ENCODE measurements around the gene NFATC1.

The NFATC1 gene

GRCh38 chr18:79389689-79390088 lies 6.0 kb upstream of the NFATC1 start:
- H3K4me3 ChIP-seq (ENCODE audit: low read depth, low read length), result no peak overlapping the region
- H3K4me1 ChIP-seq (ENCODE audit: control insufficient read depth, insufficient read depth, low read length, unreplicated experiment), result peaks cover 8% of the 10 kb centered on the region
- H3K79me2 ChIP-seq (ENCODE audit: control insufficient read depth, insufficient read depth, low read length, unreplicated experiment), result no peaks in the 10 kb centered on the region
- H2AFZ ChIP-seq (ENCODE audit: low read length, unreplicated experiment), result no peak overlapping the region
- H3K27me3 ChIP-seq (ENCODE audit: insufficient read depth, low read length), result peaks cover 50% of the 10 kb centered on the region
- no peak overlapping the region for H3K27ac ChIP-seq (ENCODE audit: low read depth, low read length)
- H3K36me3 ChIP-seq (ENCODE audit: insufficient read depth, low read length), result no peaks in the 10 kb centered on the region

- peaks cover 8% of the 10 kb centered on the region for H3K4me1 ChIP-seq (ENCODE audit: control insufficient read depth, insufficient read depth, low read length, unreplicated experiment)
- H2AFZ ChIP-seq (ENCODE audit: low read length, unreplicated experiment), result no peak overlapping the region
- H3K27me3 ChIP-seq (ENCODE audit: insufficient read depth, low read length), result peaks cover 52% of the 10 kb centered on the region
- no peak overlapping the region for H3K27ac ChIP-seq (ENCODE audit: low read depth, low read length)
- H3K4me3 ChIP-seq (ENCODE audit: low read depth, low read length), result no peak overlapping the region
- H3K79me2 ChIP-seq (ENCODE audit: control insufficient read depth, insufficient read depth, low read length, unreplicated experiment), result no peaks in the 10 kb centered on the region
- H3K36me3 ChIP-seq (ENCODE audit: insufficient read depth, low read length), result no peaks in the 10 kb centered on the region
These were observed 3.5 kb upstream of the NFATC1 start for GRCh38 chr18:79392226-79392625.

GRCh38 chr18:79393181-79393634 lies 2.5 kb upstream of the NFATC1 start:
- H3K36me3 ChIP-seq (ENCODE audit: insufficient read depth, low read length), result no peaks in the 10 kb centered on the region
- H3K79me2 ChIP-seq (ENCODE audit: control insufficient read depth, insufficient read depth, low read length, unreplicated experiment), result no peaks in the 10 kb centered on the region
- peaks cover 8% of the 10 kb centered on the region for H3K4me1 ChIP-seq (ENCODE audit: control insufficient read depth, insufficient read depth, low read length, unreplicated experiment)
- no peak overlapping the region for H2AFZ ChIP-seq (ENCODE audit: low read length, unreplicated experiment)
- H3K27ac ChIP-seq (ENCODE audit: low read depth, low read length), result peak overlapping the region; percentile 83
- H3K4me3 ChIP-seq (ENCODE audit: low read depth, low read length), result peak overlapping the region; percentile 80
- H3K27me3 ChIP-seq (ENCODE audit: insufficient read depth, low read length), result peaks cover 42% of the 10 kb centered on the region

GRCh38 chr18:79393635-79394533 lies 1.8 kb upstream of the NFATC1 start:
- Histone ChIP-seq H3K27me3 (ENCODE audit: insufficient read depth, low read length) (peaks cover 36% of the 10 kb centered on the region), H3K36me3 (ENCODE audit: insufficient read depth, low read length) (no peaks in the 10 kb centered on the region), H3K4me3 (ENCODE audit: low read depth, low read length) (peak overlapping the region; percentile 80), H3K79me2 (ENCODE audit: control insufficient read depth, insufficient read depth, low read length, unreplicated experiment) (no peaks in the 10 kb centered on the region), H3K4me1 (ENCODE audit: control insufficient read depth, insufficient read depth, low read length, unreplicated experiment) (peaks cover 8% of the 10 kb centered on the region), H2AFZ (ENCODE audit: low read length, unreplicated experiment) (no peak overlapping the region), H3K27ac (ENCODE audit: low read depth, low read length) (peak overlapping the region; percentile 83)

DNA sequence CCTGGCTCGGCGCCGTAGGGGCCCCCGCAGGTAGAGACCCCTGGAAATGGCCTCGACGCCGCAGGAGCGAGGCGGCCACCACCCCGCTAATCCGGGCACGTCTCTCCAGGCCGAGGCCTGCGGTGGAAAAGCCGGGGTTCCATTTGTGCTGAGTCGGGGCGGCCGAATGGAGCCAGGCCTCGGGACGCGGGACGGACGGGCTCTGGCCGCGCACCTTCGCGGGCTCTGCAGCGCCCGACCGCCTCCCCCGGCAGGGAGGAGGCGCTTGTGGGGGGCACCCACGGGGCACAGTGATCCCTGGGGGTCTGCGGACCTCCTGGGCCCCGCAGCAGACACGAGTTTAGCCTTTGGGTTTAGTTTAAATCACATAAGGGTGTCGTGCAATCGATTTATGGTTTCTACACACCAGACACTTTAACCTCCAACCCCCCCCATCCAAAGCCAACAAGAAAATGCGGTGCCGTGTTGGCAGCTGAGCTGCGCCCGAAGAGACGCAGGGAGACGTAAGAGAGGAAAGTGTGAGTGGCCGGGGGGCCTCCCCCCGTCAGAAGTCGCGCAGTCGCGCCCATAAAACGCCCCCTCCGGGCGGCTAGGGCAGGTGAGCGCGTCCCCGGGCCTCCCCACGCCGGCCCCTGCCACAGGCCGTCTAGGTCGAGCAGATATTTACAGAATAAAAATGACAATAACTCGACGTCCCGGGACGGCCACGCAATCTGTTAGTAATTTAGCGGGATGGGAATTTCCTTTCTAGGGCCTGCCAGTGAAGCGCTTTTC lies 1.0 kb upstream of the NFATC1 start:
- no peak overlapping the region; the same call in 1 of the 2 replicates for H3K27ac ChIP-seq (ENCODE audit: low read depth, low read length)
- peak overlapping the region; percentile 80 for H3K4me3 ChIP-seq (ENCODE audit: low read depth, low read length)
- peak overlapping the region; percentile 13 for H2AFZ ChIP-seq (ENCODE audit: low read length, unreplicated experiment)
- H3K4me1 ChIP-seq (ENCODE audit: control insufficient read depth, insufficient read depth, low read length, unreplicated experiment), result peaks cover 8% of the 10 kb centered on the region
- H3K36me3 ChIP-seq (ENCODE audit: insufficient read depth, low read length), result no peaks in the 10 kb centered on the region
- peaks cover 27% of the 10 kb centered on the region for H3K27me3 ChIP-seq (ENCODE audit: insufficient read depth, low read length)
- H3K79me2 ChIP-seq (ENCODE audit: control insufficient read depth, insufficient read depth, low read length, unreplicated experiment), result no peaks in the 10 kb centered on the region

DNA sequence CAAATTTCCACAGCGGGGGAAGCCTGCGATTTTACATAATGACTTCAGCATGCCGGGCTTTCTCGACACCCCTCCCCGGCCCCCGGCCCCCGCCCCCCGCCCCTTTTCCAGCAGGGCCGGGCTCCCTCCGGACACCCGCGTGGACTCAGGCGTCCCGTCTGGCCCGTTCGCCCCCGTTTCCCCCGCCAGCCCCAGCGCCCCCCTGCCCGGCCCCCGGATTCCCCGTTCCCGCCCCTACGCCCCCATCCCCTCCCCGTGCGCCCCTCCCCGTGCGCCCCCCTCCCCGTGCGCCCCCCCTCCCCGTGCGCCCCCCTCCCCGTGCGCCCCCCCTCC lies 456 bp upstream of the NFATC1 start:
- no peak overlapping the region for H3K4me3 ChIP-seq (ENCODE audit: low read depth, low read length)
- H3K27me3 ChIP-seq (ENCODE audit: insufficient read depth, low read length), result peaks cover 23% of the 10 kb centered on the region

DNA sequence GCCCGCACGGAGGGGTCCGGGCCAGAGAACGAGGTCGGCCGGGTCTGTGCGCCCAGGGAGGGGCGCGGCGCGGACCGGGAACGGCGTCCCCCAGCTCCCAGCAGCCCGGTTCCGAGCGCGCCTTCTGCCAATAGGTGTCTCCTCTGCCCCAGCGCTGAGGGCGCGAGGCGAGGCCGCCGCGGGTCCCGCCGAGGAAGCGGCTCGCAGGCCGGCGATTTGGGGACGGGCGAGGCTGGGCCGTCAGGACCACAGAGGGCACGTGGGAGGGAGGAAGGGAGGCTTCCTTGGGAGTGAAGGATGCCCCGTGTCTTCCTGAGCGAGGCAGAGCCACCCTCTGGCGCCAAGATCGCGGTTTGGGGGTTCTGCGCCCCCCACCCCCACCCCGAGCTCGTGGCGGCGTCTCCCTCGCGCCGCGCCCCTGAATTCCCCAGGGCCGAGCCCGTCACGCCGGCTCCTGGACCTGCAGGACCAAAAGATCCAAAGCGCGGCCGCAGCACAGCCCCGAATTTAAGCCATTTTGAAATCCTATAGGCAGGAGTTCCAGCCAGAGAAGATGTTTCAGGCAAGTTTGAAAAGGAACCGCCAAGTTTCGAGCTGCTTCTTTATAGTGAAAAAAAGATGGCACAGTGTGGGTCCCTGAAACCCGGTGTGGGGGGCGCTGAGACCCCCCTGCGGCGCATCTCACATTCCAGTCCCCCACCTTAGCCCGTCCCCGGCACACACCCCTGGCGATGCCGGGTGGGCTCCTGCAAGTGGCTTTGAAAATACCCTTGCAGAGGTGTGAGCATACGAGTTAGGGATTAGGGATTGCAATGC lies 909 bp downstream of the NFATC1 start:
- H3K36me3 ChIP-seq (ENCODE audit: insufficient read depth, low read length), result no peaks in the 10 kb centered on the region
- H3K79me2 ChIP-seq (ENCODE audit: control insufficient read depth, insufficient read depth, low read length, unreplicated experiment), result no peaks in the 10 kb centered on the region
- peak overlapping the region; percentile 78 for H2AFZ ChIP-seq (ENCODE audit: low read length, unreplicated experiment)
- H3K27me3 ChIP-seq (ENCODE audit: insufficient read depth, low read length), result peaks cover 23% of the 10 kb centered on the region
- peak overlapping the region; percentile 73 for H3K4me3 ChIP-seq (ENCODE audit: low read depth, low read length)
- H3K27ac ChIP-seq (ENCODE audit: low read depth, low read length), result no peak overlapping the region
- H3K4me1 ChIP-seq (ENCODE audit: control insufficient read depth, insufficient read depth, low read length, unreplicated experiment), result peaks cover 8% of the 10 kb centered on the region

More for the DNA sequence above, 456 bp upstream of the NFATC1 start:
- no peak overlapping the region for H2AFZ ChIP-seq (ENCODE audit: low read length, unreplicated experiment)
- H3K4me1 ChIP-seq (ENCODE audit: control insufficient read depth, insufficient read depth, low read length, unreplicated experiment), result peaks cover 8% of the 10 kb centered on the region
- H3K36me3 ChIP-seq (ENCODE audit: insufficient read depth, low read length), result no peaks in the 10 kb centered on the region
- no peaks in the 10 kb centered on the region for H3K79me2 ChIP-seq (ENCODE audit: control insufficient read depth, insufficient read depth, low read length, unreplicated experiment)
- no peak overlapping the region for H3K27ac ChIP-seq (ENCODE audit: low read depth, low read length)

DNA sequence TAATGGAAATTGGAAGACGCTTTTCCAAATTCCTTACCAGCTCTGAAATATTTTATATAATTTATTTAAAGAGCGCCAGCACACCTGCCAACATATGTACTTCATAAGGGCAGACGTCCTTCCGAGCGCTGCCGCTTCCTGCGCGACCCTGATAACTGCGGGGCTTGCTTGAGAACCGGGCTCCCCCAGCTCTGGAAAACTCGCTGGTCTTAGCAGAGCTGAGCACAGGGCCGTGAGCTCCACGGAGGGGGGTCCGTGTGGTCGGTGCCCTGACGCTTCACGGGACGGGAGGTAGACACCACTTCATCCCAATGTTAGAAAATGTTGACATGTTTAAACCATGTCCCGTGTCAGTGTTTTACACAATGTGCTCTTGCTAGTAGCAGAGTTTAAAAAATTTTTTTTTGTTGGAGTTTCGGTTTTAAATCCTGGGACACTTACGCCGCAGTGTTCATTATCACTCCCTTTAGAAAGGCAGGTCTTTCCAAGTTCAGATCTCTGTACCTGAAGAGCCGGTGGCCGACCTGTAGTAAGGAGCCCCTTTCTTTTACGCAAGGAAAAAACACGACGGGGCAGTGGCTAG lies 1.6 kb downstream of the NFATC1 start:
- Histone ChIP-seq H3K4me1 (ENCODE audit: control insufficient read depth, insufficient read depth, low read length, unreplicated experiment) (peaks cover 8% of the 10 kb centered on the region), H3K27me3 (ENCODE audit: insufficient read depth, low read length) (peaks cover 22% of the 10 kb centered on the region), H3K4me3 (ENCODE audit: low read depth, low read length) (no peak overlapping the region), H2AFZ (ENCODE audit: low read length, unreplicated experiment) (no peak overlapping the region), H3K27ac (ENCODE audit: low read depth, low read length) (no peak overlapping the region), H3K36me3 (ENCODE audit: insufficient read depth, low read length) (no peaks in the 10 kb centered on the region), H3K79me2 (ENCODE audit: control insufficient read depth, insufficient read depth, low read length, unreplicated experiment) (no peaks in the 10 kb centered on the region)

DNA sequence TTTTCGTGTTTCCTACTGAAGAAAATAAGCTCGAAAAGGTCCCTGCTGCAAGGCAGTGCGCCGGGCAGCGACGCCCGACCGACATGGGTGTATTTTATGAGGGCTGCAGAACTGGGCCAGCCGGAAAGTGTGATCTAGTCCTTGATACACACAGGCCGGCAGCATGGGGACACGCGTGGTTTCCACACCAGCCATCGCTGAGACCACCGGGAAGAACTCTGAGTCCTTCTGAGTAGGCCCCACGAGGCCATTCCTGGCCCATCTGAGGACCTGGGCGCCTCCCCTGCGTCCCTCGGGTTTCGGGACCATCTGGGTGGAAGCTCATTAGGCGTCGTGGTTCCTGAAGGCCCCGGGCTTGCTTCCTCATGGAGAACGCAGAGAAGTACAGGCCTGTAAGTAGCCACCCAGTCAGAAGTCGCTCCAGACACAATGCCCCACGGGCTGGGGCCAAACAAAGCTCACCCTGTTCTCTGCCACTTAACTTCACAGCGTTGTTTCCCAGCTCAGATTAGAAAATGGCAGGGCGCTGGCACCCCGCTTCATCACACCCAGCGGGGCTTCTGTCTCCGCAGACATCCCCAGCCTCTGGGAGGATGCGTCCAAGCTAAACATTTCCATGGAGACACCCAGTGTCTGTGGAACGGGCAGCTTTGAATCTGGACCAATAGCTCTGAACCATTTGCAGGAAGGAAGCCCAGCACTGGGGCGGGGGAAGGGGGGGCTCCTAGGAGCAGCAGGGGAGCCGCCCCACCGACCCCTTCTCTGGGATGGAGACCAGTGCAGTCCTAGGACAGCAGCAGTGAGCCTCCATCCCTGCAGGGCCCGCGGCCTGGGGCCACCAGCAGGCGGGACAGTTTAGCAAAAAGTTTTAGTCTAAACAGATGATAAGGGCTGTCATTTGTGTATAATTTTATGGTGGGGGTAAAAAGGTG lies 2.4 kb downstream of the NFATC1 start:
- H3K27ac ChIP-seq (ENCODE audit: low read depth, low read length), result no peak overlapping the region
- H3K36me3 ChIP-seq (ENCODE audit: insufficient read depth, low read length), result no peaks in the 10 kb centered on the region
- no peak overlapping the region for H2AFZ ChIP-seq (ENCODE audit: low read length, unreplicated experiment)
- peaks cover 14% of the 10 kb centered on the region; the same call in 1 of the 2 replicates for H3K27me3 ChIP-seq (ENCODE audit: insufficient read depth, low read length)
- peaks cover 5% of the 10 kb centered on the region for H3K4me1 ChIP-seq (ENCODE audit: control insufficient read depth, insufficient read depth, low read length, unreplicated experiment)
- no peak overlapping the region for H3K4me3 ChIP-seq (ENCODE audit: low read depth, low read length)
- H3K79me2 ChIP-seq (ENCODE audit: control insufficient read depth, insufficient read depth, low read length, unreplicated experiment), result no peaks in the 10 kb centered on the region

Data from ACC112 (cell line).